ENCODE results near the gene DDX20. TPM values are rescaled to one million over a fixed set of nuclear protein-coding genes. Genes with fewer than 3 reads are reported as not detected.

Gene DDX20
- total RNA-seq, 3 donors from 2014 or later, result 14.1 to 28.0 (median 25.9) TPM

- Histone ChIP-seq H3K9me3 (no peaks in the 10 kb centered on the region), H3K27me3 (no peaks in the 10 kb centered on the region), H3K4me1 (no peaks in the 10 kb centered on the region), H3K4me3 (no peak overlapping the region), H3K36me3 (no peaks in the 10 kb centered on the region), H3K27ac (no peak overlapping the region)
- no peak for TF ChIP-seq POLR2A (IDR thresholded peaks at IDR 0.05)
- no peak for TF ChIP-seq POLR2AphosphoS5 (IDR thresholded peaks at IDR 0.05)
- TF ChIP-seq, protein P1, sequence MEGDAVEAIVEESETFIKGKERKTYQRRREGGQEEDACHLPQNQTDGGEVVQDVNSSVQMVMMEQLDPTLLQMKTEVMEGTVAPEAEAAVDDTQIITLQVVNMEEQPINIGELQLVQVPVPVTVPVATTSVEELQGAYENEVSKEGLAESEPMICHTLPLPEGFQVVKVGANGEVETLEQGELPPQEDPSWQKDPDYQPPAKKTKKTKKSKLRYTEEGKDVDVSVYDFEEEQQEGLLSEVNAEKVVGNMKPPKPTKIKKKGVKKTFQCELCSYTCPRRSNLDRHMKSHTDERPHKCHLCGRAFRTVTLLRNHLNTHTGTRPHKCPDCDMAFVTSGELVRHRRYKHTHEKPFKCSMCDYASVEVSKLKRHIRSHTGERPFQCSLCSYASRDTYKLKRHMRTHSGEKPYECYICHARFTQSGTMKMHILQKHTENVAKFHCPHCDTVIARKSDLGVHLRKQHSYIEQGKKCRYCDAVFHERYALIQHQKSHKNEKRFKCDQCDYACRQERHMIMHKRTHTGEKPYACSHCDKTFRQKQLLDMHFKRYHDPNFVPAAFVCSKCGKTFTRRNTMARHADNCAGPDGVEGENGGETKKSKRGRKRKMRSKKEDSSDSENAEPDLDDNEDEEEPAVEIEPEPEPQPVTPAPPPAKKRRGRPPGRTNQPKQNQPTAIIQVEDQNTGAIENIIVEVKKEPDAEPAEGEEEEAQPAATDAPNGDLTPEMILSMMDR (IDR thresholded peaks at IDR 0.05), result no peak
- intact Hi-C loops (cut with DNase I; ENCODE audit: low total_unique reads), result no loop called here
- DNase-seq (ENCODE audit: low spot score in 2 of 2), result no peak
Observed at GRCh38 chr1:111813440-111814304, 58.0 kb downstream of the DDX20 start.

- H3K36me3 ChIP-seq, result no peaks in the 10 kb centered on the region
- no peak overlapping the region for H3K27ac ChIP-seq
- no peaks in the 10 kb centered on the region for H3K9me3 ChIP-seq
- no peak overlapping the region for H3K4me3 ChIP-seq
- TF ChIP-seq POLR2AphosphoS5 (IDR thresholded peaks at IDR 0.05) (no peak), POLR2A (IDR thresholded peaks at IDR 0.05) (no peak)
- TF ChIP-seq, protein P1 (IDR thresholded peaks at IDR 0.05), result no peak
- intact Hi-C loops (cut with DNase I; ENCODE audit: low total_unique reads), result no loop called here
- no peak for DNase-seq (ENCODE audit: low spot score in 2 of 2)
- H3K4me1 ChIP-seq, result no peaks in the 10 kb centered on the region
- no peaks in the 10 kb centered on the region for H3K27me3 ChIP-seq
Observed at GRCh38 chr1:111814305-111814628, 58.6 kb downstream of the DDX20 start.

DNA sequence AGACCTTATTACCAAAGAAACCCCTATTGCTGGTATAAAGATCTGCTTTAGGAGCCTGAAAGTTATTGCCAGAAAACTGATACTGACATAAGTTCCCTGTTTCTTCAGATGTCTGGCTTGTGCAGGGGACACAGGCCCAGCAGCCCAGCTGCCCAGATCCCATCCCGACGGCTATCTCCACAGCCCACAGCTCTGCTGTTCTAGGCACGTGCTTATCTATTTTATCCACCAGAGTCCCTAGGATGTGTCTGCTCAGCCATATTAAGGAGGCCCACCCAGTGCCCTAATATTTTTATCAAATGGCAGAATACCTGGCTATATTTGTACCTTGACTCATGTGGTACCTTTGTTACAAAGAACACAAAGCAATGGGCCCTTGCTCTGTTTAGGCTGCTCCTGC is 58.9 kb downstream of the DDX20 start:
- TF ChIP-seq POLR2A (IDR thresholded peaks at IDR 0.05) (no peak), POLR2AphosphoS5 (IDR thresholded peaks at IDR 0.05) (no peak)
- TF ChIP-seq, protein P1 (IDR thresholded peaks at IDR 0.05), result no peak
- no peak for DNase-seq (ENCODE audit: low spot score in 2 of 2)
- intact Hi-C loops (cut with DNase I; ENCODE audit: low total_unique reads), result no loop called here

More for the DNA sequence above, 58.9 kb downstream of the DDX20 start:
- H3K4me3 ChIP-seq, result no peak overlapping the region
- no peaks in the 10 kb centered on the region for H3K27me3 ChIP-seq
- no peaks in the 10 kb centered on the region for H3K36me3 ChIP-seq
- no peak overlapping the region for H3K27ac ChIP-seq
- no peaks in the 10 kb centered on the region for H3K4me1 ChIP-seq
- no peaks in the 10 kb centered on the region for H3K9me3 ChIP-seq

Other genes starting within 250 kb of the DDX20 start
- 10 to 100 TPM; 45.9 to 72.8 (median 54.9) TPM for gene RAP1A, start 136.1 kb upstream of the DDX20 start, total RNA-seq
- gene INKA2, start 16.5 kb upstream of the DDX20 start, total RNA-seq, result 1 to 10 TPM; 3.0 to 4.6 (median 3.8) TPM
- gene KCND3, start 233.8 kb downstream of the DDX20 start, total RNA-seq, result 10 to 100 TPM in 1 of 3 donors, 1 to 10 TPM in 2; 5.9 to 10.2 (median 6.7) TPM